OCI-LY7 (cell line): ENCODE data around the gene GRID2.

Experiments
- CTCF ChIP-seq: fragments of 200-600 bp; sonication (generic); conservative IDR thresholded peaks from 2 replicates; pipeline ENCODE4 v1.5.1; 2014; ENCODE audit warnings: mild to moderate bottlenecking, antibody characterized with exemption, low read length, moderate library complexity, mixed read lengths
- EZH2phosphoT487 ChIP-seq: fragments of 200-600 bp; sonication (generic); IDR thresholded peaks from 2 replicates; pipeline ENCODE4 v1.6.1; 2018; ENCODE audit warnings: low read depth, borderline replicate concordance, mild to moderate bottlenecking, mixed run types, antibody characterized with exemption, low read length, moderate library complexity, mixed read lengths

- TF ChIP-seq CTCF: no peak
- TF ChIP-seq EZH2phosphoT487: no peak
These were observed 32.9 kb upstream of the GRID2 start for GRCh38 chr4:92270908-92271307.
